Liver (tissue), 9 donors: ENCODE results near the gene PSMD6. TPM values are rescaled to one million over a fixed set of nuclear protein-coding genes. Genes with fewer than 3 reads are reported as not detected.

Source experiments
- DNase-seq: peaks from one replicate; pipeline ENCODE4 v3.0.0-alpha.2; 2017; ENCODE audit warnings: low spot score
- H3K27ac ChIP-seq, 2 donors: one replicate each; pipeline ENCODE4 v1.7.0; 2013; ENCODE audit warnings: inconsistent platforms in 2 of 2, low read length in 2 of 2, control low read depth in 1 of 2, low read depth in 1 of 2, mild to moderate bottlenecking in 1 of 2
- H3K27me3 ChIP-seq, 4 donors: one replicate each; pipeline versions ENCODE4 v1.6.1 to v1.7.0; 2013; ENCODE audit warnings: low read length in 3 of 4, inconsistent platforms in 1 of 4, mild to moderate bottlenecking in 1 of 4, moderate library complexity in 1 of 4; ENCODE audit not compliant: control insufficient read depth in 4 of 4, insufficient read depth in 4 of 4
- H3K36me3 ChIP-seq, 4 donors: one replicate each; pipeline versions ENCODE4 v1.6.1 to v1.7.0; 2013; ENCODE audit warnings: low read length in 3 of 4, mild to moderate bottlenecking in 3 of 4, low read depth in 1 of 4, moderate library complexity in 1 of 4; ENCODE audit not compliant: control insufficient read depth in 4 of 4, insufficient read depth in 3 of 4
- H3K4me1 ChIP-seq, 4 donors: one replicate each; pipeline versions ENCODE4 v1.6.1 to v1.7.0; 2013; ENCODE audit warnings: low read length in 3 of 4, mild to moderate bottlenecking in 3 of 4, moderate library complexity in 1 of 4; ENCODE audit not compliant: control insufficient read depth in 4 of 4, insufficient read depth in 4 of 4
- H3K4me3 ChIP-seq, 3 donors: one replicate each; pipeline versions ENCODE4 v1.6.1 to v1.7.0; 2013; ENCODE audit warnings: low read length in 3 of 3, control low read depth in 1 of 3, low read depth in 1 of 3, mild to moderate bottlenecking in 1 of 3
- H3K9ac ChIP-seq, 2 donors: one replicate each; pipeline ENCODE4 v1.7.0; 2013; ENCODE audit warnings: low read length in 2 of 2, mild to moderate bottlenecking in 2 of 2, moderate library complexity in 2 of 2, control low read depth in 1 of 2, low read depth in 1 of 2
- H3K9me3 ChIP-seq, 4 donors: one replicate each; pipeline versions ENCODE4 v1.6.1 to v1.7.0; 2013; ENCODE audit warnings: low read length in 3 of 4; ENCODE audit not compliant: control insufficient read depth in 4 of 4
- ATF3 ChIP-seq: IDR thresholded peaks from 2 replicates; pipeline ENCODE4 v1.6.1; 2016; ENCODE audit warnings: antibody characterized with exemption
- EGR1 ChIP-seq, 2 donors: IDR thresholded peaks; 2 replicates each; pipeline ENCODE4 v1.6.1; 2016 to 2018; ENCODE audit warnings: antibody characterized with exemption in 2 of 2, low read depth in 2 of 2
- FOXA1 ChIP-seq: IDR thresholded peaks from 2 replicates; pipeline ENCODE4 v1.6.1; 2016; ENCODE audit warnings: antibody characterized with exemption
- FOXA2 ChIP-seq: IDR thresholded peaks from 2 replicates; pipeline ENCODE4 v1.6.1; 2016; ENCODE audit warnings: antibody characterized with exemption
- GABPA ChIP-seq, 2 donors: IDR thresholded peaks in 1 of 2; conservative IDR thresholded peaks in 1 of 2; 2 replicates each; pipeline ENCODE4 v1.6.1; 2016; ENCODE audit warnings: antibody characterized with exemption in 2 of 2, mild to moderate bottlenecking in 1 of 2, moderate library complexity in 1 of 2
- HNF4A ChIP-seq, 2 donors: conservative IDR thresholded peaks; 2 replicates each; pipeline ENCODE4 v1.6.1; 2016; ENCODE audit warnings: antibody characterized with exemption in 2 of 2, mild to moderate bottlenecking in 2 of 2
- HNF4G ChIP-seq: IDR thresholded peaks from 2 replicates; pipeline ENCODE4 v1.6.1; 2016; ENCODE audit warnings: antibody characterized with exemption
- JUND ChIP-seq, 2 donors: IDR thresholded peaks; 2 replicates each; pipeline ENCODE4 v1.6.1; 2016; ENCODE audit warnings: antibody characterized with exemption in 2 of 2
- MAX ChIP-seq: IDR thresholded peaks from 2 replicates; pipeline ENCODE4 v1.6.1; 2016; ENCODE audit warnings: antibody characterized with exemption
- NR2F2 ChIP-seq: IDR thresholded peaks from 2 replicates; pipeline ENCODE4 v1.6.1; 2016; ENCODE audit warnings: antibody characterized with exemption
- RAD21 ChIP-seq, 2 donors: IDR thresholded peaks; 2 replicates each; pipeline ENCODE4 v1.6.1; 2016; ENCODE audit warnings: antibody characterized with exemption in 2 of 2, mild to moderate bottlenecking in 2 of 2
- RXRA ChIP-seq, 2 donors: IDR thresholded peaks; 2 replicates each; pipeline ENCODE4 v1.6.1; 2017 to 2018; ENCODE audit warnings: antibody characterized with exemption in 2 of 2, mild to moderate bottlenecking in 1 of 2
- SP1 ChIP-seq: IDR thresholded peaks from 2 replicates; pipeline ENCODE4 v1.6.1; 2018; ENCODE audit warnings: antibody characterized with exemption, mild to moderate bottlenecking
- TAF1 ChIP-seq: conservative IDR thresholded peaks from 2 replicates; pipeline ENCODE4 v1.6.1; 2016; ENCODE audit warnings: antibody characterized with exemption, mild to moderate bottlenecking
- YY1 ChIP-seq: IDR thresholded peaks from 2 replicates; pipeline ENCODE4 v1.6.1; 2016; ENCODE audit warnings: antibody characterized with exemption, mild to moderate bottlenecking
- ZBTB33 ChIP-seq: IDR thresholded peaks from 2 replicates; pipeline ENCODE4 v1.6.1; 2016; ENCODE audit warnings: antibody characterized with exemption
- WGBS: extraction: QIAGEN DNeasy Blood & Tissue Kit; methylation state at CpG from one replicate; pipeline ENCODE4 v1.1.7; 2013; 5-methylcytosine and 5-hydroxymethylcytosine counted together
- polyA plus RNA-seq, 2 donors: library from polyadenylated mRNA; stranded (reverse) in 1 of 2; unstranded in 1 of 2; fragments of 200-250 nt in 1 of 2; fragments of >200 nt in 1 of 2; fragmentation: Nextera tagmentation in 1 of 2; extraction: Ambion mirVana in 1 of 2; gene quantifications; one replicate each; pipeline versions ENCODE4 v1.2.1 to v1.2.3, GENCODE V29; 2013 to 2015
- total RNA-seq, 2 donors: library from RNA; depleted of rRNA; stranded (reverse); fragments of >200 nt; gene quantifications; one replicate each; pipeline ENCODE4 v1.2.3, GENCODE V29; 2014
- TF ChIP-seq, protein P1 (sequence below): fragments of 150-350 bp; IDR thresholded peaks from 2 replicates; pipeline ENCODE4 v1.5.1; 2017; ENCODE audit warnings: improper control_type of control experiment, low read depth, low read length; ENCODE audit not compliant: missing input control
- TF ChIP-seq, protein P2 (sequence below): IDR thresholded peaks from 2 replicates; pipeline ENCODE4 v1.6.1; 2016; ENCODE audit warnings: antibody characterized with exemption, mild to moderate bottlenecking
- donor health status: healthy.
- donor health status: healthy.
- donor health status: healthy.
- donor health status: healthy.
- donor health status: healthy.

Gene PSMD6
- total and polyA plus RNA-seq, 4 donors, result 49.3 to 72.7 (median 54.9) TPM

- no peak overlapping the region for H3K4me3 ChIP-seq
- 86% methylated on average over 2 of the region's 2 CpGs for WGBS
- H3K27me3 ChIP-seq, result peaks cover 0 to 11% (median 0%) of the 10 kb centered on the region in 4 donors
- no peak overlapping the region for H3K27ac ChIP-seq
- no peak for TF ChIP-seq YY1
- no peak for TF ChIP-seq ATF3
- TF ChIP-seq EGR1 (IDR thresholded peaks at IDR 0.05; ENCODE audit: low read depth in 2 of 2), result no peak
- TF ChIP-seq ZBTB33, result no peak
- no peak for TF ChIP-seq HNF4A (conservative IDR thresholded peaks at IDR 0.05)
- TF ChIP-seq NR2F2, result no peak
- no peak for TF ChIP-seq FOXA1
- no peak for TF ChIP-seq MAX
- TF ChIP-seq FOXA2, result no peak
- TF ChIP-seq HNF4G, result no peak
- no peak for DNase-seq
- H3K9me3 ChIP-seq, result peaks cover 0 to 5% (median 2%) of the 10 kb centered on the region in 4 donors
- H3K36me3 ChIP-seq, result no peaks in the 10 kb centered on the region
- H3K4me1 ChIP-seq, result no peaks in the 10 kb centered on the region
- H3K9ac ChIP-seq, result no peak overlapping the region
Observed at GRCh38 chr3:64055076-64055475, 31.8 kb upstream of the PSMD6 start.

DNA sequence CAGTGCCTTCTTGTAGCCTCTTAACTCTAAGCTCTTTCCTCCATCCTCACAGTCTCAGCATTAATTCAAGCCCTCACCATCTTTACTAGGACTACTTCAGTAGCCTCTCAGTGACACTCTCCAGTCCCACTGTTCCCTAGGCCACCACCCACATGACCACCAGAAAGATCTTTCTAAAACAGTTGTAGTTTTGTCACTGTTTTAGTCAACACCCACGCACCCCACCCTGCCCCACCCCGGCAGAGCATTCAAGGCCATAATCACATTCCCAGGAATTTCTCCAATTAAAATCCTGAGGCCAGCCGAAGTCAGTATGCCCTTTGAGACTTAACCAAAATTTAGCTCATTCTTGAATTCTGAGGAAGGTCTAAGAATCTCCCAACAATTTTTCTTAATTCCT, 31.2 kb upstream of the PSMD6 start:
- no peak for DNase-seq
- TF ChIP-seq, protein P1, sequence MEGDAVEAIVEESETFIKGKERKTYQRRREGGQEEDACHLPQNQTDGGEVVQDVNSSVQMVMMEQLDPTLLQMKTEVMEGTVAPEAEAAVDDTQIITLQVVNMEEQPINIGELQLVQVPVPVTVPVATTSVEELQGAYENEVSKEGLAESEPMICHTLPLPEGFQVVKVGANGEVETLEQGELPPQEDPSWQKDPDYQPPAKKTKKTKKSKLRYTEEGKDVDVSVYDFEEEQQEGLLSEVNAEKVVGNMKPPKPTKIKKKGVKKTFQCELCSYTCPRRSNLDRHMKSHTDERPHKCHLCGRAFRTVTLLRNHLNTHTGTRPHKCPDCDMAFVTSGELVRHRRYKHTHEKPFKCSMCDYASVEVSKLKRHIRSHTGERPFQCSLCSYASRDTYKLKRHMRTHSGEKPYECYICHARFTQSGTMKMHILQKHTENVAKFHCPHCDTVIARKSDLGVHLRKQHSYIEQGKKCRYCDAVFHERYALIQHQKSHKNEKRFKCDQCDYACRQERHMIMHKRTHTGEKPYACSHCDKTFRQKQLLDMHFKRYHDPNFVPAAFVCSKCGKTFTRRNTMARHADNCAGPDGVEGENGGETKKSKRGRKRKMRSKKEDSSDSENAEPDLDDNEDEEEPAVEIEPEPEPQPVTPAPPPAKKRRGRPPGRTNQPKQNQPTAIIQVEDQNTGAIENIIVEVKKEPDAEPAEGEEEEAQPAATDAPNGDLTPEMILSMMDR, result no peak
- TF ChIP-seq FOXA2, result no peak
- TF ChIP-seq MAX, result no peak
- TF ChIP-seq HNF4G, result no peak
- TF ChIP-seq, protein P2, sequence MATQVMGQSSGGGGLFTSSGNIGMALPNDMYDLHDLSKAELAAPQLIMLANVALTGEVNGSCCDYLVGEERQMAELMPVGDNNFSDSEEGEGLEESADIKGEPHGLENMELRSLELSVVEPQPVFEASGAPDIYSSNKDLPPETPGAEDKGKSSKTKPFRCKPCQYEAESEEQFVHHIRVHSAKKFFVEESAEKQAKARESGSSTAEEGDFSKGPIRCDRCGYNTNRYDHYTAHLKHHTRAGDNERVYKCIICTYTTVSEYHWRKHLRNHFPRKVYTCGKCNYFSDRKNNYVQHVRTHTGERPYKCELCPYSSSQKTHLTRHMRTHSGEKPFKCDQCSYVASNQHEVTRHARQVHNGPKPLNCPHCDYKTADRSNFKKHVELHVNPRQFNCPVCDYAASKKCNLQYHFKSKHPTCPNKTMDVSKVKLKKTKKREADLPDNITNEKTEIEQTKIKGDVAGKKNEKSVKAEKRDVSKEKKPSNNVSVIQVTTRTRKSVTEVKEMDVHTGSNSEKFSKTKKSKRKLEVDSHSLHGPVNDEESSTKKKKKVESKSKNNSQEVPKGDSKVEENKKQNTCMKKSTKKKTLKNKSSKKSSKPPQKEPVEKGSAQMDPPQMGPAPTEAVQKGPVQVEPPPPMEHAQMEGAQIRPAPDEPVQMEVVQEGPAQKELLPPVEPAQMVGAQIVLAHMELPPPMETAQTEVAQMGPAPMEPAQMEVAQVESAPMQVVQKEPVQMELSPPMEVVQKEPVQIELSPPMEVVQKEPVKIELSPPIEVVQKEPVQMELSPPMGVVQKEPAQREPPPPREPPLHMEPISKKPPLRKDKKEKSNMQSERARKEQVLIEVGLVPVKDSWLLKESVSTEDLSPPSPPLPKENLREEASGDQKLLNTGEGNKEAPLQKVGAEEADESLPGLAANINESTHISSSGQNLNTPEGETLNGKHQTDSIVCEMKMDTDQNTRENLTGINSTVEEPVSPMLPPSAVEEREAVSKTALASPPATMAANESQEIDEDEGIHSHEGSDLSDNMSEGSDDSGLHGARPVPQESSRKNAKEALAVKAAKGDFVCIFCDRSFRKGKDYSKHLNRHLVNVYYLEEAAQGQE, result no peak
- TF ChIP-seq RAD21 (IDR thresholded peaks at IDR 0.05), result no peak
- TF ChIP-seq SP1, result no peak
- TF ChIP-seq FOXA1, result no peak
- TF ChIP-seq EGR1 (IDR thresholded peaks at IDR 0.05; ENCODE audit: low read depth in 2 of 2), result no peak
- TF ChIP-seq YY1, result no peak
- no peak for TF ChIP-seq TAF1
- no peak for TF ChIP-seq RXRA (IDR thresholded peaks at IDR 0.05)
- no peak for TF ChIP-seq HNF4A (conservative IDR thresholded peaks at IDR 0.05)
- TF ChIP-seq ATF3, result no peak
- TF ChIP-seq NR2F2, result no peak
- TF ChIP-seq GABPA (IDR thresholded peaks at IDR 0.05 in 1 of 2, conservative IDR thresholded peaks at IDR 0.05 in 1 of 2), result no peak
- TF ChIP-seq ZBTB33, result no peak
- TF ChIP-seq JUND (IDR thresholded peaks at IDR 0.05), result no peak

More for the DNA sequence above, 31.2 kb upstream of the PSMD6 start:
- 78% methylated on average over 3 of the region's 3 CpGs for WGBS
- Histone ChIP-seq H3K4me1 (no peaks in the 10 kb centered on the region), H3K27me3 (peaks cover 0 to 11% (median 0%) of the 10 kb centered on the region in 4 donors), H3K27ac (no peak overlapping the region), H3K36me3 (no peaks in the 10 kb centered on the region), H3K9me3 (peaks cover 0 to 5% (median 2%) of the 10 kb centered on the region in 4 donors), H3K4me3 (no peak overlapping the region), H3K9ac (no peak overlapping the region)
